Measurements from ENCODE around the gene GNAQ.

The GNAQ gene

DNA sequence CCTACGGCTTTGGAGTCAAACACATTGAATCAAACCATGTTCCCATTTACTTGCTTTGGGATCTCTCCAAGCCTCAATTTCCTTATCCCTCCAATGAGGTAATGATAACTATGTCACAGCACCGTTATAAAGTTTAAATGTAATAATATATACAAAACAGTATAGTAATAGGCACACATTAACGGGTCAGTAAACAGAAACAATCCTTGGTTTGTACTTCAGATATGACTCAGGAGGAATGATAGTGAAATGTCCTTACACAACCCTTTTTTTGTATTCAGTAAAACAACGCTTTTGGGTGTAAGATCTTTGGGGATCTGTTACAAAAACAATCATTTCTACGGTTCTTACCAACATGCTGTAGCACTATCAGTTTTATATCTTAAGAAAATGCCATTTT is 205.0 kb downstream of the GNAQ start:
- Histone ChIP-seq H3K9me3 (ENCODE audit: insufficient read depth, low read depth, low read length) (no peaks in the 10 kb centered on the region), H3K79me2 (ENCODE audit: control insufficient read depth, insufficient read depth, low read length, poor library complexity) (no peaks in the 10 kb centered on the region), H4K91ac (ENCODE audit: low read depth, low read length) (no peak overlapping the region), H3K23ac (ENCODE audit: low read length) (no peak overlapping the region), H3K27me3 (ENCODE audit: insufficient read depth, low read length) (no peaks in the 10 kb centered on the region), H3K79me1 (ENCODE audit: low read length) (no peaks in the 10 kb centered on the region), H2AK5ac (ENCODE audit: low read length) (no peak overlapping the region), H4K12ac (ENCODE audit: low read depth, low read length) (no peak overlapping the region), H3K14ac (ENCODE audit: low read length) (no peak overlapping the region), H3K36me3 (ENCODE audit: control insufficient read depth in 1 of 2, insufficient read depth in 2 of 2, low read length in 2 of 2) (no peaks in the 10 kb centered on the region), H4K8ac (ENCODE audit: low read depth, low read length) (no peak overlapping the region), H3K4me1 (ENCODE audit: control insufficient read depth in 1 of 2, insufficient read depth in 2 of 2, low read length in 2 of 2) (no peaks in the 10 kb centered on the region), H2BK120ac (ENCODE audit: insufficient read depth, low read length, poor library complexity) (no peak overlapping the region), H3K4me2 (ENCODE audit: low read length) (no peak overlapping the region), H2BK5ac (ENCODE audit: low read depth, low read length, poor library complexity) (no peak overlapping the region), H2AFZ (ENCODE audit: insufficient read depth, low read length, poor library complexity) (no peak overlapping the region), H3K9ac (ENCODE audit: low read length) (no peak overlapping the region), H3K27ac (ENCODE audit: low read depth, low read length) (no peak overlapping the region), H3K4me3 (ENCODE audit: low read depth, low read length) (no peak overlapping the region), H3K4ac (ENCODE audit: low read depth, low read length) (no peak overlapping the region), H2BK12ac (ENCODE audit: low read length) (no peak overlapping the region), H3K18ac (ENCODE audit: low read length) (no peak overlapping the region)
- no peak for DNase-seq
- no CpG with 5 or more reads among the region's 5 CpGs for WGBS (ENCODE audit: extremely low coverage, insufficient coverage, insufficient read length)

DNA sequence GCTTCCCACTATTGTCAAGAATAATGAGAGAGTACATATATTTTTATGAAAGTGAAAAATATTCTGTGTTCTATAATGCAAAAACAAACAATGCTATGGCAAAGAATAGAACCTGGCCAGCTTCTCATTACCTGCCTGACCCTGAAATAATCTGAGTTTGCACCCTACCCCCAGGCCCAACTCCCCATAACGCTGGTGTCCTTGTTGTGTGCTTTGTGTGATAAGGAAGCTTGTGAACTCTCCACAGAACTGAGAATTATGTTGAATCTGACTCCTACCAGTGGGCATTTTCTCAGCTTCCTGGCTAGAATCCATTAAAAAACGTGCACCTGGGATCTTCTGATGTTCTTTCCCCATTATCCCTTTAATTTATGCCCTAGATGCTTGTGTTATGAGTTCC is 205.5 kb downstream of the GNAQ start:
- H2BK120ac ChIP-seq (ENCODE audit: insufficient read depth, low read length, poor library complexity): no peak overlapping the region
- H3K79me2 ChIP-seq (ENCODE audit: control insufficient read depth, insufficient read depth, low read length, poor library complexity): no peaks in the 10 kb centered on the region
- H4K8ac ChIP-seq (ENCODE audit: low read depth, low read length): no peak overlapping the region
- H3K23ac ChIP-seq (ENCODE audit: low read length): no peak overlapping the region
- H3K4me3 ChIP-seq (ENCODE audit: low read depth, low read length): no peak overlapping the region
- no peak overlapping the region for H2AK5ac ChIP-seq (ENCODE audit: low read length)
- WGBS (ENCODE audit: extremely low coverage, insufficient coverage, insufficient read length): no CpG with 5 or more reads among the region's 2 CpGs
- no peak overlapping the region for H3K18ac ChIP-seq (ENCODE audit: low read length)
- H3K9ac ChIP-seq (ENCODE audit: low read length): no peak overlapping the region
- H3K14ac ChIP-seq (ENCODE audit: low read length): no peak overlapping the region
- H3K4me2 ChIP-seq (ENCODE audit: low read length): no peak overlapping the region
- no peak overlapping the region for H3K4ac ChIP-seq (ENCODE audit: low read depth, low read length)
- no peaks in the 10 kb centered on the region for H3K9me3 ChIP-seq (ENCODE audit: insufficient read depth, low read depth, low read length)
- no peak for DNase-seq
- no peak overlapping the region for H4K12ac ChIP-seq (ENCODE audit: low read depth, low read length)
- H3K27ac ChIP-seq (ENCODE audit: low read depth, low read length): no peak overlapping the region
- no peaks in the 10 kb centered on the region for H3K36me3 ChIP-seq (ENCODE audit: control insufficient read depth in 1 of 2, insufficient read depth in 2 of 2, low read length in 2 of 2)
- no peaks in the 10 kb centered on the region for H3K79me1 ChIP-seq (ENCODE audit: low read length)
- H2AFZ ChIP-seq (ENCODE audit: insufficient read depth, low read length, poor library complexity): no peak overlapping the region
- H4K91ac ChIP-seq (ENCODE audit: low read depth, low read length): no peak overlapping the region
- H2BK5ac ChIP-seq (ENCODE audit: low read depth, low read length, poor library complexity): no peak overlapping the region
- H3K4me1 ChIP-seq (ENCODE audit: control insufficient read depth in 1 of 2, insufficient read depth in 2 of 2, low read length in 2 of 2): no peaks in the 10 kb centered on the region
- no peaks in the 10 kb centered on the region for H3K27me3 ChIP-seq (ENCODE audit: insufficient read depth, low read length)
- H2BK12ac ChIP-seq (ENCODE audit: low read length): no peak overlapping the region

GRCh38 chr9:77825361-77825760 is 206.2 kb downstream of the GNAQ start:
- H3K4me2 ChIP-seq (ENCODE audit: low read length): no peak overlapping the region
- H3K9me3 ChIP-seq (ENCODE audit: insufficient read depth, low read depth, low read length): no peaks in the 10 kb centered on the region
- H4K91ac ChIP-seq (ENCODE audit: low read depth, low read length): no peak overlapping the region
- H2AK5ac ChIP-seq (ENCODE audit: low read length): no peak overlapping the region
- H3K18ac ChIP-seq (ENCODE audit: low read length): no peak overlapping the region
- WGBS (ENCODE audit: extremely low coverage, insufficient coverage, insufficient read length): no CpG with 5 or more reads among the region's 4 CpGs
- H3K79me1 ChIP-seq (ENCODE audit: low read length): no peaks in the 10 kb centered on the region
- H3K4me1 ChIP-seq (ENCODE audit: control insufficient read depth in 1 of 2, insufficient read depth in 2 of 2, low read length in 2 of 2): no peaks in the 10 kb centered on the region
- no peak overlapping the region for H2AFZ ChIP-seq (ENCODE audit: insufficient read depth, low read length, poor library complexity)
- H3K4me3 ChIP-seq (ENCODE audit: low read depth, low read length): no peak overlapping the region
- no peak overlapping the region for H2BK120ac ChIP-seq (ENCODE audit: insufficient read depth, low read length, poor library complexity)
- H3K27ac ChIP-seq (ENCODE audit: low read depth, low read length): no peak overlapping the region
- H3K79me2 ChIP-seq (ENCODE audit: control insufficient read depth, insufficient read depth, low read length, poor library complexity): no peaks in the 10 kb centered on the region
- no peak overlapping the region for H2BK5ac ChIP-seq (ENCODE audit: low read depth, low read length, poor library complexity)
- H3K27me3 ChIP-seq (ENCODE audit: insufficient read depth, low read length): no peaks in the 10 kb centered on the region
- peak overlapping the region; percentile 99 for H3K23ac ChIP-seq (ENCODE audit: low read length)
- peak overlapping the region; percentile 19 for H3K9ac ChIP-seq (ENCODE audit: low read length)
- H3K4ac ChIP-seq (ENCODE audit: low read depth, low read length): no peak overlapping the region
- DNase-seq: no peak
- no peak overlapping the region for H4K8ac ChIP-seq (ENCODE audit: low read depth, low read length)
- no peaks in the 10 kb centered on the region for H3K36me3 ChIP-seq (ENCODE audit: control insufficient read depth in 1 of 2, insufficient read depth in 2 of 2, low read length in 2 of 2)
- no peak overlapping the region for H2BK12ac ChIP-seq (ENCODE audit: low read length)
- H3K14ac ChIP-seq (ENCODE audit: low read length): no peak overlapping the region
- H4K12ac ChIP-seq (ENCODE audit: low read depth, low read length): no peak overlapping the region

GRCh38 chr9:77820293-77820954 is 211.2 kb downstream of the GNAQ start:
- Histone ChIP-seq H3K14ac (ENCODE audit: low read length) (no peak overlapping the region), H2BK12ac (ENCODE audit: low read length) (no peak overlapping the region), H3K23ac (ENCODE audit: low read length) (no peak overlapping the region), H2AK5ac (ENCODE audit: low read length) (no peak overlapping the region), H3K4me2 (ENCODE audit: low read length) (no peak overlapping the region), H3K79me1 (ENCODE audit: low read length) (no peaks in the 10 kb centered on the region), H3K9ac (ENCODE audit: low read length) (no peak overlapping the region), H3K18ac (ENCODE audit: low read length) (no peak overlapping the region), H3K27ac (ENCODE audit: low read depth, low read length) (no peak overlapping the region), H3K4me3 (ENCODE audit: low read depth, low read length) (no peak overlapping the region), H3K4ac (ENCODE audit: low read depth, low read length) (no peak overlapping the region), H2BK120ac (ENCODE audit: insufficient read depth, low read length, poor library complexity) (no peak overlapping the region), H4K12ac (ENCODE audit: low read depth, low read length) (no peak overlapping the region), H4K8ac (ENCODE audit: low read depth, low read length) (no peak overlapping the region), H3K4me1 (ENCODE audit: control insufficient read depth in 1 of 2, insufficient read depth in 2 of 2, low read length in 2 of 2) (no peaks in the 10 kb centered on the region), H3K36me3 (ENCODE audit: control insufficient read depth in 1 of 2, insufficient read depth in 2 of 2, low read length in 2 of 2) (no peaks in the 10 kb centered on the region), H3K27me3 (ENCODE audit: insufficient read depth, low read length) (no peaks in the 10 kb centered on the region), H3K9me3 (ENCODE audit: insufficient read depth, low read depth, low read length) (no peaks in the 10 kb centered on the region), H2BK5ac (ENCODE audit: low read depth, low read length, poor library complexity) (no peak overlapping the region), H4K91ac (ENCODE audit: low read depth, low read length) (no peak overlapping the region), H3K79me2 (ENCODE audit: control insufficient read depth, insufficient read depth, low read length, poor library complexity) (no peaks in the 10 kb centered on the region), H2AFZ (ENCODE audit: insufficient read depth, low read length, poor library complexity) (no peak overlapping the region)
- DNase-seq: no peak
- WGBS (ENCODE audit: extremely low coverage, insufficient coverage, insufficient read length): no CpG with 5 or more reads among the region's 3 CpGs
